Erythroblast (primary cell): ENCODE results near the gene F12.

Experiments
- DNase-seq, 2 experiments: peaks; one replicate each; lab custom pipeline; 2025; lab: John Stamatoyannopoulos, UW
- GATA1 ChIP-seq: IDR thresholded peaks from 2 replicates; pipeline ENCODE4 v1.6.1; 2011; ENCODE audit warnings: low read depth, mild to moderate bottlenecking, control low read depth, low read length, moderate library complexity
- POLR2A ChIP-seq: IDR thresholded peaks from 2 replicates; pipeline ENCODE4 v1.6.1; 2011; ENCODE audit warnings: mild to moderate bottlenecking, low read length

Gene F12

DNA sequence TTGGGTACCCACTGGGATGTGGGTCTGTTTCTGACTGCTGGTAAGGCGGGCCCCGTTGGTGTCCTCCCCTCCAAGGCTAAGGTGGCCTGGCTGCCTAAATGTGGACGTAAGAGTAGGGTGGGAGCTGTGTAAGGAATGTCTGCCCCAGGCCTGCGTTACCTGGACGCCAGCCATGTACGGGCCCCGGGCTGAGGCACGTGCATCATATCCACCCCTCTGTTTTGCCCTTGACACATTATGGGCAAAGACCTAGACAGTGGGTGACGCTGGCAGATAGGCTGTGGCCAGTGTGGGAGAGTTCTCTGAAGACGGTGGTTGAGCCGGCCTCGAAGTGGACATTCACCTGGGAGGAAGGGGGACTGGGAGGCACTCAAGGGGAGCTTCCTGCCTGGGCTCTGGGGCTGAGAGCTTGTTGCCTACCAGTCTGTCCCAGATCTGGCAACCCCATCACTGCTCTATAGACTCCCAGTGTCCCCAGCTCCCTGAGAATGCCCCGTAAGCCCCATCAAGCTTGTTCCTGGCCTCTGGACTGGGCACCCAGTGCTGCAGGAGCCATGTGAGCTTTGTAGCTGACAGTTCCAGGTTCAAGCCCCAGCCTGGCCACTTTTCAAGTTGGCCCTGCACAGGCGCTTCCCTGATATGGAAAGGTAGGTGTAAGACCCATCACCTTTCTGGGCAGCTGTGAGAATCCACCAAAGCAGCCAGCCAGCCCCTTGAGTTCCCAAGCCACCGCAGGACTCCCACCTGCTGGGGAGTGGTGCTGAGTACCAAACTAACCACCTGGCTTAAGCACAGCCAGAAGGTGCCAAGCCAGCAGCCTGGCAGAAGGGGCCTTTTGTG, 34.0 kb upstream of the F12 start:
- no peak for DNase-seq
- no peak for TF ChIP-seq GATA1
- no peak for TF ChIP-seq POLR2A

DNA sequence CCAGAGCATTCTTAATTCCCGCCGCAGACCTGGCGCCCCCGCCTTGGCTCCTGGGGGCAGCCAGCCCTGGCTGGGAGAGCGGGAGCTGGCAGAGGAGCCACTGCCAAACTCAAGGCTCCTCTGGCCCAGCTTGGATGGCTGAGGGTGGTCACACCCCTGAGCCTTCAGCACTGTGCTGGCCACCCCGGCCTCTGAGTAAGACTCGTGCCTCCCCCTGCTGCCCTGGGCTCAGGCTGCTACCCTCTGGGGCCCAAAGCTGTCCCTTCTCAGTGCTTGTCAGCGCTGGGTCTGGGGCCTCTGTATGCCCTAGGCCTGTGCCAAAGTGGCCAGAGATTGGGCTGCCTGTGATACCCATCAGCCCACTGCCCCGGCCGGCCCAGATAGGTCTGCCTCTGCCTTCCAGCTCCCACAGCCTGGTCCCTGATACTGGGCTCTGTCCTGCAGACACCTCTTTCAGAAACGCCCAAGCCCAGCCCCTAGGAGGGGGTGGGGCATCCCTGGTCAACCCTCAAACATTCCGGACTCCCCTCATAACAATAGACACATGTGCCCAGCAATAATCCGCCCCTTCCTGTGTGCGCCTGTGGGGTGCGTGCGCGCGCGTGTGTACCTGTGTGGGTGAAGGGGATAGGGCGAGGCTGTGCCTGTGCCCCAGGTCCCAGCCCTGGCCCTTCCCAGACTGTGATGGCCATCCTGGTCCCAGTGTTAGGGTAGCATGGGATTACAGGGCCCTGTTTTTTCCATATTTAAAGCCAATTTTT, 32.9 kb upstream of the F12 start:
- TF ChIP-seq POLR2A (no peak), GATA1 (no peak)
- DNase-seq, result no peak

DNA sequence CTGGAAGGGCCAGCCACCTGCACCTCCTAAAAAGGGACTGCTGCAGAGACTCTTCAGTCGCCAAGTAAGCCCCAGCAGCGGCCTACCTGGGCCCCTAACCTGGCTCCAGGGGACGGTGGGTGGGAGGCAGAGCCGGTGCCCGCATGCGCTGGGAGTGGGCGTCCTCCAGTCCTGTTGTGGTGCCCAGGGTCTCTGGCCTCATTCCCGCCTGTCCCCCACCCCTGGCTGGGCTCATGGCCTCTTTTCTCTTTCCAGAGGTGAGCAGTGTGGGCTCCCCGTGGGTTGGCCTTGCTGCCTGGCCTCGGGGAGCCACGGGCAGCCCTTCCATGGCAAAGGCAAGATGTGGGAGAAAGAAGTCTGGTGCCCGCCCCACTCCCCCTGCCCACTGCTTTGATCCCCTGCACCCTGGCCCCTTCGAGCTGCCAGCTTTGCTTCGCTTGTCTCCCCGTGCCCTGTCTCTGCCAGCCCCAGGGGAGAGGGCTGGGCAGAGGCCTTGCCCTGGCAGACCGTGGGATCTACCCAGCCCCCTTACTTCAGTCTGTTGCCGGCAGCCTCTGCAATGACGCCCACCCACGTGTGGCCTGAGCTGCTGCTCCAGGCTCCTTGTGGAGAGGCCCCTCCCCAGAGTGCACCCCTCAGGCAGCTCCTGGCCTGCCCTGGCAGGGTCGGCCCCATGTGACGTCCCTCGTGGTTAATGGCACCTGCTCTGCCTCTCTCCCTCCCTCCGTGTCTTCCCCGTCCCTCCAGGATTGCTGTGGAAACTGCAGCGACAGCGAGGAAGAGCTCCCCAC, 31.8 kb upstream of the F12 start:
- TF ChIP-seq GATA1 (no peak), POLR2A (no peak)
- no peak for DNase-seq

DNA sequence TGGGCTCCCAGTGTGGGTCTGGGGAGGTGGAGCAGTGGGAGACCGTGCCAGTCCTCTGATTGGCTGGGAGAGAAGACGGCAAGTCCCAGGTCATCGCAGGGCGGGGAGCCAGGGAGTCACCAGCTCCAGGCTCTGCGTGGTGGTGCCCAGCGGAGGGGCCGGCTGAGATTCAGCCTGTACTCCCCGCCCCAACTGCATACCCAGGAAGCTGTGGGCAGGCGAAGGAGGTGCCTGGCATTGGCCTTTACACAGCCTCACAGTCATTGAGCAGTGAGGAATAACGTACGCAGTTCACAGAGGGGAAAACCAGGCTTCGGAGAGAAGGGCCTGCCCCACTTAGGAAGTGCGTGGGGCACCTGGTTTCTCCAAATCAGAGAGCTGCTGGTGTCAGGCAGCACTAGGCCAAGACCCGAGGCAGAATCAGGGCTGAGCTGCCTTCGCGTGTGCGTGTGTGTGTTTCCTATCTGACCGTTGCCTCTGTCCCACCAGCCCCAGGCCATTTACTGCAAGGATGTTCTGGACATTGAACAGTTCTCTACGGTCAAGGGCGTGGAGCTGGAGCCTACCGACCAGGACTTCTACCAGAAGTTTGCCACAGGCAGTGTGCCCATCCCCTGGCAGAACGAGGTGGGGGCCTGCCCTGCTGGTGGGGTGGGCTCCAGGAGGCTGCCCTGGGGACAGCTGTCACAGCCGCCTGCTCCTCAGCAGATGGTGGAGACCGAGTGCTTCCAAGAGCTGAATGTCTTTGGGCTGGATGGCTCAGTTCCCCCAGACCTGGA, 31.0 kb upstream of the F12 start:
- TF ChIP-seq GATA1 (no peak), POLR2A (no peak)
- DNase-seq, result no peak

DNA sequence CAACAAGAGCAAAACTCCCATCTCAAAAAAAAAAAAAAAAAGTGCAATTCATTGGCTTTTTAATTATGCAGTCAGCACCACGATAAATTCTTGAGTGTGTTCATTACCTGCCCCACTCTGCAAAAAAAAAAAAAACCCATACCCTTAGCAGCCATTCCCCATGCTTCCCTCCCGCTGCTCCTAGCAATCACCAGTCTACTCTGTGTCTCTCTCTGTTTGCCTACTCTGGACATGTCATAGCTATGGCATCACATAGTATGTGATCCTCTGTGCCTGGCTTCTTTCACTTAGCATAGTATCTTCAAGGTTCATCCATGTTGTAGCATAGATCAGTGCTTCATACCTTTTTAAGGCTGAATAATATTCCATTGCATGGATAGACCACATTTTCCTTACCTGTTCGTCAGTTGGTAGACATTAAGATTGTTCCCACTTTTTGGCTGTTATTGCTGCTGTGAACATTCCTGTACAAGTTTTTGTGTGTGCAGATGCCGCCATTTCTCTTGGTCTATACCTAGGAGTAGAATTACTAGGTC, 30.2 kb upstream of the F12 start:
- DNase-seq, result no peak
- TF ChIP-seq GATA1 (no peak), POLR2A (no peak)

DNA sequence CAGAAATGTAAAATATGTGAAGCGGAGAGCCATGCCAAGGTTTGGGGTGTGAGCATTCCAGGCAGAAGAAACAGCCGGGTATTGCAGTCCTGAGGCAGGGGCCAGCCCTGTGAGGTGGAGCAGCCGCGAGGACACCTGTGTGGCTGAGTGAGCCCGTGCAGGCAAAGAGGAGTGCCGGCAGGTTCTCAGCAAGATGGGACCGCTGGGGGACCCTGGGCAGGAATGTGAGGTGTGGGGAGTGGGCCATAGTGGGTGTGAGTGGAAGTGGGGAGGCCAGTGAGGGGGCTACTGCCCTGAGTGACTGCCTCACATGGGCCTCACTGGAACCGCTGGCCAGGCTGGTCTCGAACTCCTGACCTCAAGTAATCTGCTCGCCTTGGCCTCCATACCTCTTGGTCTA, 29.1 kb upstream of the F12 start:
- DNase-seq, result no peak
- no peak for TF ChIP-seq POLR2A
- TF ChIP-seq GATA1, result no peak

DNA sequence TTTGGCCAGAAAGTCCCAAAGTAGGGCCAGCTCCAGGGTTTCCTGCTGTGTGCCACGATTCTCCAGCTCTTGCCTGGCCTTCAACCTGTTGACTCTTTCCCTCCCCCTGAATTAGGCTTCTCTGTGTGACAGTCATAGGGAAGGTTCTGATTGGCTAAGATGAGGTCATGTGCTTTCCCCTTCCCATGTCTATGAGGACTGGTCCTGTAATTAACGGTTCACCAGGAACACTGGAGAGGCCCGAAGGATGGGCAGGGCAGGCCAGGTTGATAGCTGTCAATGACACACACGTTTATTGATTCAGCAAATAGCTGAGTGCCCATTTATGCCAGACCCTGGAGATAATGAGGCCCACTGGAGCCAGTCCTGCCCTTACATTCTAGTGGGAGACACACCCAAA, 28.3 kb upstream of the F12 start:
- TF ChIP-seq POLR2A, result no peak
- TF ChIP-seq GATA1, result no peak
- no peak for DNase-seq

DNA sequence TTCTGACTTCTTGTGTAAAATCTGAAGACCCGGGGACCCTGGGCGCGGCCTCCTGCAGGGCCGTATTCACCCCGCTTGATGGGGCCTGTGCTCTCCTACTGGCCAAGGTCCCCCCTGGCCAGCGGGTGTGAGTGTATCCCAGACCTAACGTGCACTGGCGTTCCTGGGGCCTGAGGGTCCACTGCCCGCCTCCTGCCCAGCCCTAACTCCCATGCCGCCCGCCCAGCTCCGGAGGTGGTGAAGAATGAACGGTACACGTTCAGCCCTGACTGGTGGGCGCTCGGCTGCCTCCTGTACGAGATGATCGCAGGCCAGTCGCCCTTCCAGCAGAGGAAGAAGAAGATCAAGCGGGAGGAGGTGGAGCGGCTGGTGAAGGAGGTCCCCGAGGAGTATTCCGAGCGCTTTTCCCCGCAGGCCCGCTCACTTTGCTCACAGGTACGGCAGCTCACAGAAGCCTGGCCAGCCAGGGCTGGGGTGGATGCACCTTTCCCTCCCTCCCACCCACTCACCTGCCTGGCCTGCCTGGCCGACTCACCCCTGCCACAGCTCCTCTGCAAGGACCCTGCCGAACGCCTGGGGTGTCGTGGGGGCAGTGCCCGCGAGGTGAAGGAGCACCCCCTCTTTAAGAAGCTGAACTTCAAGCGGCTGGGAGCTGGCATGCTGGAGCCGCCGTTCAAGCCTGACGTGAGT, 26.6 kb upstream of the F12 start:
- no peak for DNase-seq
- TF ChIP-seq POLR2A (no peak), GATA1 (no peak)

DNA sequence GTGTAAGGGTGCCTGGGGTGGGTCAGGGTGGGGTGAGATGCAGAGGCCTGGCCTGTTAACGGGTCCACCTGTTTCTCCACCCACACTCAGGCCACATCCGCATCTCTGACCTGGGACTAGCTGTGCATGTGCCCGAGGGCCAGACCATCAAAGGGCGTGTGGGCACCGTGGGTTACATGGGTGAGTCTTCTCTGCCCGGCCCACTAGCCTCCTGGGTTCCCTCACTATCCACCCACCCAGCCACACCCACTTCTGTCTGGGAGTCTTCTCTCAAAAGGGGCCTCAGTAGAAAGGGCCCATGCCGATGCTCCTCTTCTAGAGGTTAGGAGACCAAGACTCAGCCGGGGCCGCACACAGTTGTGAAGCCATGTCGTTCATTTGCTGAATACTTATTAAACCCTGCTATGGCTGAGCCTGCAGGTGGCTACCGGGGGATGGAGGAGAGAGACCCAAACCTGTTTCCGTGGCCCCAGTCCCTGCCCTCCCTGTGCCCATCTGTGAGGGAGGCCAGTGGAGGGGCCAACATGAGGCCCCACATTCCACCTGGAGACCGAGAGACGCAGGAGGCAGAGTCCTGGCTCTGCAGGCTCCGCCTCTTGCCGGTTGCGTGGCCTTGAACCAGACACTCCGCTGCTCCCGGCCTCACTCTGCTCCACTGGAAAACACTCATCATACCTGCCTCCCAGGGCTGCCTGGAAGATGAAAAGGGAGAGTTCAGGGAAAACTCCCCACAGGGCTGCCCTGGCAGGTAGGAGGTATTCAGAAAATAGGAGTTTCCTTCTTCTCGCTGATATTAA, 25.8 kb upstream of the F12 start:
- no peak for TF ChIP-seq POLR2A
- TF ChIP-seq GATA1, result no peak
- no peak for DNase-seq

DNA sequence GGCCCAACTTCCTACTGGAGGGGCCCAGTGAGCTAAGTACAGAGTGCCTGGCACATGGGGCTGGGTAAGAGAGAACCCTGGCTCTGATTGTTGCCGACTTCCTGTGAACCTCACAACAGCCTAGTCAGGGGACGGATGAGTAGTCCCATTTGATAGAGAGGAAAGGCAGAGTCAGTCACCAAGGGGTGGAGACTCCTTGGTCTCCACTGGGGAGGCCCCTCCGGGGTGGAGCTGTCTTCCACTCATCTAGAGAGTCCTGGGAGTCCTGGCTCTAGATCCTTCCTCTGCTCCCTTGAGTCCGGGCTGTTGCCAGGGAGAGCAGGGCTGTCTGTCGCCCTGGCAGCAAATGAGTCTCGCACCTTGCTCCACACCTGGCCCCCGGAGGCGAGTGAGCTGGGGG, 25.1 kb upstream of the F12 start:
- no peak for DNase-seq
- TF ChIP-seq GATA1, result no peak
- TF ChIP-seq POLR2A, result no peak

DNA sequence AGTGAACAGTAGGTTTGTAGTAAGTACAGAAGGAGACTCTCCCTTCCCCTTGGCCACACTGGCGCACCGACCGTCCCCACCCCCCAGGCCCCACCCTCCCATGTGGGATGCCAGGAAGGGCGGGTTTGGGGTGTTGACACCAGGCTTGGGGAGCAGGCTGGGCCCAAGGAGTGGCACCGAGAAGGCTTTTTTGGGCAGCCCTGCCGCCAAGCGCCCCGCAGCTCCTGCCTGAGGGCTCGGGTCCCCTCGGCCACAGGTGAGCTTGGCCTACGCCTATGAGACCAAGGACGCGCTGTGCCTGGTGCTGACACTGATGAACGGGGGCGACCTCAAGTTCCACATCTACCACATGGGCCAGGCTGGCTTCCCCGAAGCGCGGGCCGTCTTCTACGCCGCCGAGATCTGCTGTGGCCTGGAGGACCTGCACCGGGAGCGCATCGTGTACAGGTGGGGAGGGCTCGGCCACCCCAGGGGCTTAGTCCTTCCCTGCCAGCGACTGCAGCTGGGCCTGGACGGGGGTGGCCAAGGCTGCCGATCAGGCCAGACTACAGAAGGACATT, 24.4 kb upstream of the F12 start:
- no peak for DNase-seq
- TF ChIP-seq POLR2A, result no peak
